IMR-90 (cell line): Measurements from ENCODE around the gene FOXO1. TPM values are rescaled to one million over a fixed set of nuclear protein-coding genes. Genes with fewer than 3 reads are reported as not detected.

Experiments used
- ATAC-seq: fragments of 200-7000 bp; cut with Tn5 transposase; 2 replicates; pipeline ENCODE4 v1.9.1; 2020; ENCODE audit warnings: low read depth, mild to moderate bottlenecking, moderate library complexity
- BruUV-seq: library from RNA; stranded (reverse); fragments of 400-500 nt; replicated peaks from 2 replicates; lab custom pipeline; 2021; lab: Mats Ljungman, UMichigan
- CTCF ChIA-PET: fragments of 300-600 bp; formaldehyde crosslinking; extraction: SDS; loops from one replicate; lab custom pipeline; 2021; ENCODE audit warnings: antibody characterized with exemption; lab: Yijun Ruan, JAX
- POLR2A ChIA-PET: fragments of 300-600 bp; sonication (Branson Sonifier 250); formaldehyde crosslinking; loops from one replicate; lab custom pipeline; 2022; ENCODE audit warnings: antibody characterized with exemption; ENCODE audit not compliant: unreplicated experiment; lab: Charles Lee
- DNase-seq: peaks from one replicate; pipeline ENCODE4 v3.0.0; 2013
- H2AFZ ChIP-seq: replicated peaks from 2 replicates; pipeline ENCODE3; 2013; ENCODE audit warnings: low read length, mild to moderate bottlenecking; ENCODE audit not compliant: poor library complexity
- H2AK5ac ChIP-seq: 2 replicates; pipeline ENCODE4 v1.6.1; 2013; ENCODE audit warnings: low read depth, low read length, inconsistent platforms
- H2AK9ac ChIP-seq: replicated peaks from 2 replicates; pipeline ENCODE3; 2013; ENCODE audit warnings: mild to moderate bottlenecking, low read depth, low read length, moderate library complexity; ENCODE audit not compliant: poor library complexity
- H2BK120ac ChIP-seq: 2 replicates; pipeline ENCODE4 v1.6.1; 2013; ENCODE audit warnings: low read depth, low read length, inconsistent platforms
- H2BK15ac ChIP-seq: 3 replicates; pipeline ENCODE4 v1.6.1; 2013; ENCODE audit warnings: low read depth, low read length, inconsistent platforms
- H2BK20ac ChIP-seq: 2 replicates; pipeline ENCODE4 v1.6.1; 2013; ENCODE audit warnings: low read depth, mild to moderate bottlenecking, inconsistent platforms, low read length, moderate library complexity
- H2BK5ac ChIP-seq: 2 replicates; pipeline ENCODE4 v1.6.1; 2013; ENCODE audit warnings: mild to moderate bottlenecking, low read depth, low read length, inconsistent platforms; ENCODE audit not compliant: poor library complexity, severe bottlenecking
- H3K14ac ChIP-seq: replicated peaks from 2 replicates; pipeline ENCODE4 v1.6.1; 2013; ENCODE audit warnings: low read depth, low read length, inconsistent platforms
- H3K18ac ChIP-seq: 2 replicates; pipeline ENCODE4 v1.6.1; 2013; ENCODE audit warnings: low read depth, low read length, control low read depth
- H3K23ac ChIP-seq: 2 replicates; pipeline ENCODE4 v1.6.1; 2013; ENCODE audit warnings: low read depth, low read length, inconsistent platforms
- H3K27ac ChIP-seq: 2 replicates; pipeline ENCODE4 v1.5.1; 2013; ENCODE audit warnings: mild to moderate bottlenecking, control low read depth, low read length; ENCODE audit not compliant: insufficient read depth
- H3K27me3 ChIP-seq: 2 replicates; pipeline ENCODE4 v1.6.1; 2013; ENCODE audit warnings: low read length; ENCODE audit not compliant: control insufficient read depth, insufficient read depth
- H3K36me3 ChIP-seq: 2 replicates; pipeline ENCODE4 v1.6.1; 2013; ENCODE audit warnings: low read length, mixed read lengths; ENCODE audit not compliant: control insufficient read depth, insufficient read depth
- H3K4ac ChIP-seq: 2 replicates; pipeline ENCODE4 v1.6.1; 2013; ENCODE audit warnings: low read depth, low read length, inconsistent platforms
- H3K4me1 ChIP-seq: 2 replicates; pipeline ENCODE4 v1.6.1; 2013; ENCODE audit warnings: low read length, mixed read lengths; ENCODE audit not compliant: control insufficient read depth, insufficient read depth
- H3K4me2 ChIP-seq: 2 replicates; pipeline ENCODE4 v1.6.1; 2013; ENCODE audit warnings: low read depth, mild to moderate bottlenecking, control low read depth, low read length, moderate library complexity
- H3K4me3 ChIP-seq: 2 replicates; pipeline ENCODE4 v1.5.1; 2013; ENCODE audit warnings: low read depth, mild to moderate bottlenecking, control low read depth, low read length, moderate library complexity; ENCODE audit not compliant: insufficient read depth
- H3K56ac ChIP-seq: 2 replicates; pipeline ENCODE4 v1.6.1; 2013; ENCODE audit warnings: low read length, inconsistent platforms; ENCODE audit not compliant: insufficient read depth; ENCODE audit errors: extremely low read depth
- H3K79me1 ChIP-seq, 2 experiments: 2 replicates each; pipeline ENCODE4 v1.6.1; 2013; ENCODE audit warnings: low read length in 2 of 2, inconsistent platforms in 1 of 2, low read depth in 1 of 2
- H3K9ac ChIP-seq: 2 replicates; pipeline ENCODE4 v1.6.1; 2013; ENCODE audit warnings: low read depth, low read length, control low read depth
- H3K9me1 ChIP-seq: 2 replicates; pipeline ENCODE4 v1.6.1; 2013; ENCODE audit warnings: low read length, inconsistent platforms; ENCODE audit not compliant: insufficient read depth
- H3K9me3 ChIP-seq: 2 replicates; pipeline ENCODE4 v1.6.1; 2013; ENCODE audit warnings: low read length; ENCODE audit not compliant: control insufficient read depth, insufficient read depth
- H4K20me1 ChIP-seq: 2 replicates; pipeline ENCODE4 v1.6.1; 2013; ENCODE audit warnings: low read length, inconsistent platforms; ENCODE audit not compliant: insufficient read depth
- H4K5ac ChIP-seq: 2 replicates; pipeline ENCODE4 v1.6.1; 2013; ENCODE audit warnings: mild to moderate bottlenecking, low read depth, low read length, control low read depth
- H4K8ac ChIP-seq, 2 experiments: 2 replicates each; pipeline ENCODE4 v1.6.1; 2013; ENCODE audit warnings: low read depth in 2 of 2, low read length in 2 of 2, control low read depth in 1 of 2, inconsistent platforms in 1 of 2
- H4K91ac ChIP-seq: 2 replicates; pipeline ENCODE4 v1.6.1; 2013; ENCODE audit warnings: low read depth, low read length, inconsistent platforms; ENCODE audit not compliant: insufficient read depth
- FOS ChIP-seq: fragments of 150-350 bp; IDR thresholded peaks from 2 replicates; pipeline ENCODE4 v1.6.1; 2016; ENCODE audit warnings: low read depth, low read length
- MXI1 ChIP-seq: IDR thresholded peaks from 2 replicates; pipeline ENCODE4 v1.6.1; 2012; ENCODE audit warnings: low read depth, mild to moderate bottlenecking, low read length, moderate library complexity, borderline replicate concordance
- RCOR1 ChIP-seq: IDR thresholded peaks from 2 replicates; pipeline ENCODE4 v1.6.1; 2012; ENCODE audit warnings: mild to moderate bottlenecking, low read length, improper control_type of control experiment; ENCODE audit not compliant: insufficient replicate concordance
- RFX5 ChIP-seq: IDR thresholded peaks from 2 replicates; pipeline ENCODE4 v1.8.0; 2012; ENCODE audit warnings: low read depth, mild to moderate bottlenecking, low read length, moderate library complexity
- whole genome bisulfite sequencing, 2 experiments: methylation state at CpG; one replicate each; pipeline versions ENCODE4 v1.1.5 to v1.1.7; 2013; ENCODE audit warnings: missing lambda C conversion rate in 2 of 2; ENCODE audit not compliant: insufficient read length in 1 of 2; ENCODE audit errors: extremely low coverage in 2 of 2; 5-methylcytosine and 5-hydroxymethylcytosine counted together
- dilution Hi-C: fragments of 300-500 bp; cut with HindIII; formaldehyde crosslinking; loops from one replicate; pipeline ENCODE4 v1.14.3; 2018; ENCODE audit warnings: low sequenced_read_pairs; ENCODE audit not compliant: unreplicated experiment
- in situ Hi-C: fragments of 300-500 bp; cut with MboI; formaldehyde crosslinking; loops from 3 replicates; pipeline ENCODE4 v1.14.3; 2019; ENCODE audit warnings: low sequenced_read_pairs, inconsistent platforms, mixed read lengths
- intact Hi-C: fragments of 100-400 bp; cut with micrococcal nuclease; formaldehyde crosslinking; loops from 2 replicates; pipeline ENCODE4 v1.10.0; 2022
- polyA plus RNA-seq, 3 experiments: library from polyadenylated mRNA; depleted of rRNA; stranded (reverse); fragments of >200 nt; gene quantifications; 2 replicates each; pipeline ENCODE4 v1.2.3, GENCODE V29; 2012; ENCODE audit warnings: low replicate concordance in 1 of 3
- total RNA-seq: library from RNA; depleted of rRNA; stranded (reverse); fragments of >200 nt; gene quantifications from 2 replicates; pipeline ENCODE4 v1.2.3, GENCODE V29; 2012

Gene FOXO1
- total and polyA plus RNA-seq, 2 of the 4 experiments (the other 2 are of a cell fraction), result 0.12 to 0.18 TPM

GRCh38 chr13:40624383-40624782, 42.1 kb downstream of the FOXO1 start:
- no peak overlapping the region for H3K23ac ChIP-seq
- no peak for TF ChIP-seq RFX5
- TF ChIP-seq MXI1, result no peak
- no peak for TF ChIP-seq FOS
- no peak for TF ChIP-seq RCOR1
- H4K5ac ChIP-seq, result no peak overlapping the region
- no peak overlapping the region for H3K56ac ChIP-seq
- no peak overlapping the region for H2BK15ac ChIP-seq
- no peak overlapping the region for H3K18ac ChIP-seq
- no peaks in the 10 kb centered on the region for H3K9me3 ChIP-seq
- no TSS peak for BruUV-seq
- ChIA-PET POLR2A (no interaction called here), CTCF (interaction anchor here (0.6 kb wide), 1 partner anchor 20 kb away, joined by 3 read pairs; no protein-coding TSS in a partner anchor)
- H2BK5ac ChIP-seq, result no peak overlapping the region
- H2BK120ac ChIP-seq, result no peak overlapping the region
- no CpG with 5 or more reads among the region's 1 CpG for WGBS, 2 experiments
- H2AK9ac ChIP-seq, result no peak overlapping the region
- H2AK5ac ChIP-seq, result no peak overlapping the region
- intact Hi-C loops, result no loop called here
- in situ Hi-C loops, result no loop called here
- H3K79me1 ChIP-seq, result no peaks in the 10 kb centered on the region
- no peak overlapping the region for H3K4me3 ChIP-seq
- no peak overlapping the region for H4K8ac ChIP-seq
- no peak overlapping the region for H3K27ac ChIP-seq
- H3K36me3 ChIP-seq, result no peaks in the 10 kb centered on the region
- no peak overlapping the region for H3K4me2 ChIP-seq
- no peak overlapping the region for H3K14ac ChIP-seq
- no peaks in the 10 kb centered on the region for H3K9me1 ChIP-seq
- H3K4me1 ChIP-seq, result no peaks in the 10 kb centered on the region
- H2BK20ac ChIP-seq, result no peak overlapping the region
- no peak overlapping the region for H3K9ac ChIP-seq
- no peak overlapping the region for H3K4ac ChIP-seq
- H3K27me3 ChIP-seq, result no peaks in the 10 kb centered on the region
- no peak overlapping the region for H4K91ac ChIP-seq
- H2AFZ ChIP-seq, result no peak overlapping the region
- DNase-seq (no peak), ATAC-seq (no peak)
- no peaks in the 10 kb centered on the region for H4K20me1 ChIP-seq
- dilution Hi-C loops, result no loop called here
